H1 (cell line): ENCODE results near the gene LYPD6. TPM values are rescaled to one million over a fixed set of nuclear protein-coding genes. Genes with fewer than 3 reads are reported as not detected.

Source experiments
- ASH2L ChIP-seq: fragments of 200-600, 300-600 bp; sonication (generic); IDR thresholded peaks from one replicate; pipeline ENCODE4 v1.7.1; 2017; ENCODE audit warnings: low read length
- CEBPB ChIP-seq: IDR thresholded peaks from 2 replicates; pipeline ENCODE4 v1.6.1; 2012; ENCODE audit warnings: low read depth, low read length
- CTBP2 ChIP-seq: IDR thresholded peaks from 2 replicates; pipeline ENCODE4 v1.7.0; 2011; ENCODE audit warnings: borderline replicate concordance, mild to moderate bottlenecking, moderate library complexity, mixed read lengths, low read length; ENCODE audit not compliant: insufficient read depth, insufficient read length
- HDAC2 ChIP-seq, 2 experiments: fragments of 300-600 bp in 1 of 2; sonication (generic) in 1 of 2; IDR thresholded peaks; 2 replicates each; pipeline ENCODE4 v1.6.1; 2011 to 2012; ENCODE audit warnings: low read depth in 2 of 2, low read length in 2 of 2, mild to moderate bottlenecking in 2 of 2, moderate library complexity in 2 of 2, borderline replicate concordance in 1 of 2, inconsistent platforms in 1 of 2
- HDAC6 ChIP-seq: IDR thresholded peaks from one replicate; pipeline ENCODE4 v1.7.1; 2012; ENCODE audit warnings: low read depth, mild to moderate bottlenecking, inconsistent platforms, low read length, moderate library complexity
- JUND ChIP-seq: IDR thresholded peaks from 2 replicates; pipeline ENCODE4 v1.6.1; 2011; ENCODE audit warnings: mild to moderate bottlenecking, improper control_type of control experiment, low read length
- KDM4A ChIP-seq: IDR thresholded peaks from one replicate; pipeline ENCODE4 v1.7.1; 2012; ENCODE audit warnings: low read depth, mild to moderate bottlenecking, moderate library complexity, low read length, inconsistent platforms; ENCODE audit not compliant: severe bottlenecking
- polyA plus RNA-seq, 7 experiments: library from polyadenylated mRNA; depleted of rRNA in 3 of 7; stranded (reverse) in 5 of 7; unstranded in 2 of 7; fragments of >200 nt in 5 of 7; fragments of 200-250 nt in 2 of 7; gene quantifications; 1 replicate in 5 of 7; 2 replicates in 1 of 7; 4 replicates in 1 of 7; pipeline versions ENCODE4 v1.2.1 to v1.2.3, GENCODE V29; 2011 to 2013; ENCODE audit warnings: missing spikeins in 2 of 7, mixed read lengths in 2 of 7
- total RNA-seq: library from RNA; stranded (reverse); fragmentation: NEBNext Ultra II Directional; extraction: Animal tissue kit (Norgen Biotek cat#: 25700); gene quantifications from 2 replicates; pipeline ENCODE4 v1.2.1, GENCODE V29; 2021

The LYPD6 gene
- total and polyA plus RNA-seq, 2 of the 8 experiments (the other 6 are each of a cell fraction or from before 2014, with no cell fraction given) = 5.6 to 8.9 TPM

GRCh38 chr2:149428783-149429182 is 98.4 kb downstream of the LYPD6 start (continued):
- TF ChIP-seq HDAC2 (IDR thresholded peaks at IDR 0.05; ENCODE audit: borderline replicate concordance in 1 of 2, low read depth in 2 of 2, low read length in 2 of 2) (no peak), HDAC6 (no peak), ASH2L (no peak), KDM4A (no peak), CTBP2 (no peak), JUND (no peak), CEBPB (no peak)
